KBM-7 (cell line): ENCODE measurements around the gene DDIT3.
"Not testable (repeated sequence)": the region's sequence is repeated elsewhere in the genome, so short reads cannot be mapped to it uniquely, and the experiment has no call there.

Experiments
- DNase-seq: peaks from one replicate; pipeline ENCODE4 v3.0.0-alpha.2; 2015
- in situ Hi-C: fragments of 300-500 bp; cut with MboI; formaldehyde crosslinking; loops from 2 replicates; pipeline ENCODE4 v1.14.3; 2020; ENCODE audit warnings: low sequenced_read_pairs, low pct_unique_long_range_greater_than_20kb, mixed read lengths

DDIT3 gene

GRCh38 chr12:57516617-57517153, 3.6 kb downstream of the DDIT3 start:
- in situ Hi-C loops, result no loop called here
- DNase-seq, result no peak

DNA sequence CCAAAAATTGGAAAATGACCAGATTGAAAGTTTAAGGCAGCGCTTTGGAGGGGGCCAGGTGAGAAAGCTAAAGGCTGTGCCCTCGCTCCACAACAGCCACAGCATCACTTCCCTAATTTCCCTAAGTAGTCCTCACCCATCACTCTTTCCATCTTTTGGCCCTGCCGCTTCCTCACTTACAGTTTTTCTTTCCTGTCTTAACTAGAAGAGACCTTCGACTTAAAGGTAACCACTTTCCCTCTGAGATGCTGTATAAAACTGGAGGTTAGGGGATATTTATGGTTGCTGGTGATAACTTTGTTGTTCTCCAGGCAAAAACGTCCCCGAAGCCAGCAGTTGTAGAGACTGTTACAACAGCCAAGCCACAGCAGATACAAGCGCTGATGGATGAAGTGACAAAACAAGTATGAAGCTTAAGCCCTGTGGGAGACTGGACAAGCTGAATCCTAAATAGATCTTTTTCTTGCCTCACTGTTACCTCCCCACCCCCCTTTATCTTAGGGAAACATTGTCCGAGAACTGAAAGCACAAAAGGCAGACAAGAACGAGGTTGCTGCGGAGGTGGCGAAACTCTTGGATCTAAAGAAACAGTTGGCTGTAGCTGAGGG, 4.3 kb downstream of the DDIT3 start:
- no peak for DNase-seq
- in situ Hi-C loops, result no loop called here

DNA sequence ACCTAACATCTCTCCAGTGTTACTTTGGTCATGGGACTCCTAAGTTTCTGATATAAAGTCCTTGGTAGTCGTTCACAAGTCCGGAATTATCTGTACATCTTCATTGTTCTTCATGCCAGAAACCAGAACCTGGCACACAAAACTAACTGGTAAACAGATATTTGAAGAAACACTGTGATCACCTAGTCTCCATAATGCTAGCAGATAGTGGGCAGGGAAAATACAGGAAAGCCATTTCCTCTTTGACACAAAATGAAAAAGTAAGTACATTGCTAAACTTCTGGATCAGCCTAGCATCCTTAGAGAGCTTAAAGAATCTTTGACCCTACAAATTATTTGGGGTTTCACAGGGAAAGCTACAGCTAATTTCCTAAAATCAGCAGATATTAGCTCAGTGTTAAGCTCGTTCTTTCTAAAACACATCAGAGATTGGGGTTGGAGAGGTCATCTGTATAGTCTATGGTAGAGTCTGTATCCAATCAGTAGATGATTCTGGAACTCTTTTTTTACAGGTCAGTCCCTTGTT, 4.8 kb downstream of the DDIT3 start:
- DNase-seq, result no peak
- in situ Hi-C loops, result no loop called here

GRCh38 chr12:57514720-57515407, 5.5 kb downstream of the DDIT3 start:
- DNase-seq, result no peak
- in situ Hi-C loops, result no loop called here

DNA sequence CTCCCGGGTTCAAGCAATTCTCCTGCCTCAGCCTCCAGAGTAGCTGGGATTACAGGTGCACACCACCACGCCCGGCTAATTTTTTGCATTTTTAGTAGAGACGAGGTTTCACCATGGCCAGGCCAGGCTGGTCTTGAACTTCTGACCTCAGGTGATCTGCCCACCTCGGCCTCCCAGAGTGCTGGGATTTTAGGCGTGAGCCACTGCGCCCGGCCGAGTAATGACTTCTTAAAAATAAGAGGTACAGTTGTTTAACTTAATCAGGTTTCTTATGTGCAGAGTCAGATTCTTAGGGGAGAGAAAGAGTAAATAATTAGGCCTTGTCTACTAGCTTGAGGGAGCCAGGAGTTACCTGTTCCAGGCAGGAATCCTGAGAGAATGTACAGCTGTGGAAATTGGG, 6.1 kb downstream of the DDIT3 start:
- in situ Hi-C loops, DNase-seq: not testable (repeated sequence)

DNA sequence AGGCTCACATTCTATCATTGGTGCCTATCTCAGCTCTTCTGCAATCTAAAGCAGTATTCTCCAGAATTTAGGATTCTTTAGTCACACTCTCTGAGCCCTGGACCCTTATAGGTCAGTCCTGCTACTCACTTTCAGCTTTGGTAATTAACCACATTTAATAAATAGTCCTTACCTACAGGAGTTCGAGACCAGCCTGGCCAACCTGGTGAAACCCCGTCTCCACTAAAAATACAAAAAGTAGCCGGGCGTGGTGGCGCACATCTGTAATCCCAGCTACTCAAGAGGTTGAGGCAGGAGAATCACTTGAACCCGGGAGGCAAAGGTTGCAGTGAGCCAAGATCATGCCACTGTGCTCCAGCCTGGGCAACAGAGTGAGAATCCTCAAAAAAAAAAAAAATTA, 6.6 kb downstream of the DDIT3 start:
- DNase-seq, in situ Hi-C loops: not testable (repeated sequence)

GRCh38 chr12:57513266-57513665, 7.0 kb downstream of the DDIT3 start:
- no peak for DNase-seq
- in situ Hi-C loops, result no loop called here

DNA sequence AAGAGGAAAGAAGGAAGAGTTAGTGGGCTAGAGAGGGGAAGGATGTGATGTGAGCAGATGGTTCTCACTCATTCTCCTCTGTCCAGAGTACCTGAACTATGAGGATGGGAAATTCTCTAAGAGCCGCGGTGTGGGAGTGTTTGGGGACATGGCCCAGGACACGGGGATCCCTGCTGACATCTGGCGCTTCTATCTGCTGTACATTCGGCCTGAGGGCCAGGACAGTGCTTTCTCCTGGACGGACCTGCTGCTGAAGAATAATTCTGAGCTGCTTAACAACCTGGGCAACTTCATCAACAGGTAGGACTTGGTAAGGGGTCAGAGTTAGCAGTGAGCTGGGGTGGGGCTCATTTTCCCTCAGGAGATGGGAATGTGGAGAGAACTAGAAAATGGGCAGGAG, 7.6 kb downstream of the DDIT3 start:
- in situ Hi-C loops, result no loop called here
- DNase-seq, result no peak

- in situ Hi-C loops, result no loop called here
- DNase-seq, result no peak
Measured at GRCh38 chr12:57511588-57512325, 8.6 kb downstream of the DDIT3 start.

DNA sequence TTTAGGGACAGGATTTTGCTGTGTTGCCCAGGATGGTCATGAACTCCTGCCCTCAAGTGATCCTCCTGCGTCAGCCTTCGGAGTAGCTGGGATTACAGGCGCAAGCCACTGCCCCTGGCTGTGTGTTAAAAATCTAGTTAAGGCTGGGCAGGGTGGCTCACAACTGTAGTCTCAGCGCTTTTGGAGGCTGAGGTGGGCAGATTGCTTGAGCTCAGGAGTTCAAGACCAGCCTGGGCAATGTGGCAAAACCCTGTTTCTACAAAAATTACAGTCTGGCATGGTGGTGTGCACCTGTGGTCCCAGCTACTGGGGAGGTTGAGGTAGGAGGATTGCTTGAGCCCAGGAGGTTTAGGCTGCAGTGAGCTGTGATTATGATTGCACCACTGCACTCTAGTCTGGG, 9.2 kb downstream of the DDIT3 start:
- in situ Hi-C loops, result no loop called here
- DNase-seq, result no peak

- DNase-seq, in situ Hi-C loops: not testable (repeated sequence)
Measured at GRCh38 chr12:57507796-57508195, 12.5 kb downstream of the DDIT3 start.

DNA sequence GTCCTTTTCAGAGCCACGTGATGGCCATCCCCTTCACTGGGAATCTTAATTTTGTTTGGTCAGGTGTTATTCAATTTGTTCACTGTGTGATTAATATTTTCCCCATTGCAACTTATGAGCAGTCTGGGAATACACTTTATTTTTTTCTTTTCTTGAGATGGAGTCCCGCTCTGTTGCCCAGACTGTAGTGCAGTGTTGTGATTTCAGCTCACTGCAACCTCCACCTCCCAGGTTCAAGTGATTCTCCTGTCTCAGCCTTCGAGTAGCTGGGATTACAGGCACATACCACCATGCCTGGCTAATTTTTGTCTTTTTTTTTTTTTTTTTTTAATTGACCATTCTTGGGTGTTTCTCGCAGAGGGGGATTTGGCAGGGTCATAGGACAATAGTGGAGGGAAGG, 13.8 kb downstream of the DDIT3 start:
- in situ Hi-C loops, DNase-seq: not testable (repeated sequence)

DNA sequence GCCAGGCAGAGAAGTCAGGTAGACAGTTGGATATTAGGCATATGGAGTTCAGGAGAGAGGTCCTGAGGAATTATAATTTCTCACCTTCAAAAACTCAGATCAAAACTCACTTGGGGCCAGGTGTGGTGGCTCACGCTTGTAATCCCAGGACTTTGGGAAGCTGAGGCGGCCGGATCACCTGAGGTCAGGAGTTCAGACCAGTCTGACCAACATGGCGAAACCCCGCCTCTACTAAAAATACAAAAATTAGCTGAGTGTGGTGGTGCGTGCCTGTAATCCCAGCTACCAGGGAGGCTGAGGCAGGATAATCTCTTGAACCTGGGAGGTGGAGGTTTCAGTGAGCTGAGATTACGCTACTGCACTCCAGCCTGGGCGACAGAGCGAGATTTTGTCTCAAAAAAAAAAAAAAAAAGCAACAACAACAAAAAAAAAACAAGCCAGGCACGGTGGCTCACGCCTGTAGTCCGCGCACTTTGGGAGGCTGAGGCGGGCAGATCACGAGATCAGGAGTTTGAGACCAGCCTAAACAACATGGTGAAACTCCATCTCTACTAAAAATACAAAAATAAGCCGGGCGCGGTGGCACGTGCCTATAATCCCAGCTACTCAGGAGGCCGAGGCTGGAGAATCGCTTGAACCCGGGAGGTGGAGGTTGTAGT, 17.9 kb downstream of the DDIT3 start:
- in situ Hi-C loops, DNase-seq: not testable (repeated sequence)

- in situ Hi-C loops, result no loop called here
- DNase-seq, result no peak
Measured at GRCh38 chr12:57500213-57500612, 20.1 kb downstream of the DDIT3 start.

- in situ Hi-C loops, result no loop called here
- DNase-seq, result no peak
Measured at GRCh38 chr12:57498571-57498970, 21.7 kb downstream of the DDIT3 start.

GRCh38 chr12:57498132-57498502, 22.2 kb downstream of the DDIT3 start:
- in situ Hi-C loops, result no loop called here
- no peak for DNase-seq

GRCh38 chr12:57497223-57498131, 22.8 kb downstream of the DDIT3 start:
- in situ Hi-C loops, result no loop called here

DNA sequence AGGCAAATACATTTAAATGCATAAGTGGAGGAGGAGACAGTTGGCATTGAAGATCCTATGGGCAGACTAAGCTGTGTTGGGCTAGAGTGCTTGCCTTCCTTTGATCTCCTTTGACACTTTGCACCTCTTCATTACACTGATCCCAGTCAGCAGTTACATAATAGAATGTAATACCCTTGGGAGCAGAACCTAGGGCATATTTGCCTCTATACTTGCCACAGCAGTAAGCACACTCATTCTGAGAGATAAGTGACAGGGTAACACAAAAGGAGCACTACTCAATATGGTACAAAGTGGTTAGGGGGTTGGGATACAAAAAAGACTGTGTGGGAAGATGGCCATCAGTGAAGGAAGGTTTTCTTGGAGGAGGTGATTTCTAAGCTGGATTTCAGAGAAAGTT, 23.5 kb downstream of the DDIT3 start:
- in situ Hi-C loops, result no loop called here
- DNase-seq, result no peak

More at GRCh38 chr12:57497223-57498131, 22.8 kb downstream of the DDIT3 start:
- DNase-seq, result no peak
